HEK293 (cell line): ENCODE measurements around the gene GSG1.
"Not testable (repeated sequence)": the region's sequence is repeated elsewhere in the genome, so short reads cannot be mapped to it uniquely, and the experiment has no call there.

Experiments used
- CTCF ChIA-PET: fragments of 350-600 bp; formaldehyde crosslinking; extraction: SDS; loops from one replicate; lab custom pipeline; 2021; ENCODE audit warnings: antibody characterized with exemption; lab: Yijun Ruan, JAX
- POLR2A ChIA-PET: fragments of 300-600 bp; formaldehyde crosslinking; extraction: SDS; loops from one replicate; lab custom pipeline; 2020; ENCODE audit warnings: antibody characterized with exemption, inconsistent platforms; lab: Yijun Ruan, JAX
- H3K27ac ChIP-seq: fragments of 200-500 bp; sonication (Bioruptor generic); 2 replicates; pipeline ENCODE4 v1.5.1; 2014; ENCODE audit warnings: low read depth, low read length, control low read depth, inconsistent platforms; ENCODE audit errors: extremely low read depth
- H3K36me3 ChIP-seq, 2 experiments: fragments of 200-500 bp in 1 of 2; sonication (Bioruptor generic) in 1 of 2; 1 replicate in 1 of 2; 2 replicates in 1 of 2; pipeline ENCODE4 v1.5.1; 2014 to 2017; ENCODE audit warnings: inconsistent platforms in 2 of 2, low read length in 2 of 2; ENCODE audit not compliant: control insufficient read depth in 2 of 2, insufficient read depth in 1 of 2
- H3K4me1 ChIP-seq: fragments of 200-500 bp; sonication (Bioruptor generic); 2 replicates; pipeline ENCODE4 v1.5.1; 2014; ENCODE audit warnings: mild to moderate bottlenecking, low read length, inconsistent platforms; ENCODE audit not compliant: control insufficient read depth, insufficient read depth
- H3K4me3 ChIP-seq: 2 replicates; pipeline ENCODE4 v1.5.1; 2011; ENCODE audit warnings: low read depth, mild to moderate bottlenecking, control low read depth, low read length, moderate library complexity
- H3K9me3 ChIP-seq: fragments of 200-500 bp; sonication (Bioruptor generic); 2 replicates; pipeline ENCODE4 v1.5.1; 2014; ENCODE audit warnings: low read depth, low read length, inconsistent platforms; ENCODE audit not compliant: control insufficient read depth, insufficient read depth
- INSM2 ChIP-seq: fragments of 450-650 bp; formaldehyde crosslinking; IDR thresholded peaks from 2 replicates; pipeline ENCODE4 v1.5.1; 2016; ENCODE audit warnings: missing biosample characterization, missing genetic modification characterization
- KLF10 ChIP-seq: fragments of 450-650 bp; IDR thresholded peaks from 2 replicates; pipeline ENCODE4 v1.5.1; 2018; ENCODE audit warnings: missing biosample characterization, mild to moderate bottlenecking, missing genetic modification characterization
- PRDM6 ChIP-seq: fragments of 450-650 bp; formaldehyde crosslinking; IDR thresholded peaks from 2 replicates; pipeline ENCODE4 v1.5.1; 2017; ENCODE audit warnings: missing biosample characterization, missing genetic modification characterization
- SETDB1 ChIP-seq: IDR thresholded peaks from one replicate; pipeline ENCODE4 v1.6.1; 2017; ENCODE audit warnings: mild to moderate bottlenecking, low read length, moderate library complexity, mixed read lengths; ENCODE audit not compliant: insufficient read length
- TRIM28 ChIP-seq: IDR thresholded peaks from 2 replicates; pipeline ENCODE4 v1.6.1; 2011; ENCODE audit warnings: low read length, control low read depth, borderline replicate concordance
- ZNF146 ChIP-seq: fragments of 450-650 bp; formaldehyde crosslinking; IDR thresholded peaks from 2 replicates; pipeline ENCODE4 v1.5.1; 2016; ENCODE audit warnings: missing biosample characterization, missing genetic modification characterization
- ZNF174 ChIP-seq: fragments of 450-650 bp; formaldehyde crosslinking; IDR thresholded peaks from 2 replicates; pipeline ENCODE4 v1.5.0; 2017; ENCODE audit warnings: missing biosample characterization, mild to moderate bottlenecking, missing genetic modification characterization
- ZNF175 ChIP-seq: fragments of 450-650 bp; formaldehyde crosslinking; IDR thresholded peaks from 2 replicates; pipeline ENCODE4 v1.5.1; 2016; ENCODE audit warnings: missing biosample characterization, missing genetic modification characterization
- ZNF311 ChIP-seq: fragments of 450-650 bp; formaldehyde crosslinking; IDR thresholded peaks from 2 replicates; pipeline ENCODE4 v1.5.1; 2017; ENCODE audit warnings: missing biosample characterization, missing genetic modification characterization, borderline replicate concordance
- ZNF530 ChIP-seq: fragments of 450-650 bp; formaldehyde crosslinking; IDR thresholded peaks from 2 replicates; pipeline ENCODE4 v1.5.1; 2016; ENCODE audit warnings: low read depth, missing biosample characterization, missing genetic modification characterization
- ZNF544 ChIP-seq: fragments of 450-650 bp; formaldehyde crosslinking; IDR thresholded peaks from 2 replicates; pipeline ENCODE4 v1.5.0; 2017; ENCODE audit warnings: missing biosample characterization, missing genetic modification characterization
- ZNF561 ChIP-seq: fragments of 450-650 bp; IDR thresholded peaks from 2 replicates; pipeline ENCODE4 v1.5.1; 2018; ENCODE audit warnings: missing biosample characterization, missing genetic modification characterization, borderline replicate concordance
- TF ChIP-seq, protein P1 (sequence below): fragments of 450-650 bp; formaldehyde crosslinking; IDR thresholded peaks from 2 replicates; pipeline ENCODE4 v1.5.1; 2016; ENCODE audit warnings: missing biosample characterization, missing genetic modification characterization

The GSG1 gene

DNA sequence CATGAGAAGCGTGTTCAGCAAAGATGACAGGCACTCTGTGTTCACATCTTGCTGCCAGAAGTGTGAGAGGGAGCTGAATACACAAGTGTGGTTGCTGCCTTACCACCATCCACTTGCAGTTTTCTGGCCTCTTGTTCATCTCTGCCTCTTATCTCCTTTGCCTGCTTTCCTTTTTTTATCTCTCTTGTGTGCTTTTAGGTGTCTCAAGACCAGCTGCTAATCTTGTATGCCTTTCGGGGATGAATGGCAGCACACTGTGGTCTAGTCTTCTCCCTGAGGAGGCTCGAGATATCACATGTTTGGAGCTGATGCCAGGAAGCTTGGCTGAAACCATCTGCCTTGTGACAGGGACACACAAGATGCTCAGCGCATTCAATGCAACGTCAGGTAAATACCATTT lies 42.1 kb downstream of the GSG1 start (continued):
- TF ChIP-seq, protein P1, sequence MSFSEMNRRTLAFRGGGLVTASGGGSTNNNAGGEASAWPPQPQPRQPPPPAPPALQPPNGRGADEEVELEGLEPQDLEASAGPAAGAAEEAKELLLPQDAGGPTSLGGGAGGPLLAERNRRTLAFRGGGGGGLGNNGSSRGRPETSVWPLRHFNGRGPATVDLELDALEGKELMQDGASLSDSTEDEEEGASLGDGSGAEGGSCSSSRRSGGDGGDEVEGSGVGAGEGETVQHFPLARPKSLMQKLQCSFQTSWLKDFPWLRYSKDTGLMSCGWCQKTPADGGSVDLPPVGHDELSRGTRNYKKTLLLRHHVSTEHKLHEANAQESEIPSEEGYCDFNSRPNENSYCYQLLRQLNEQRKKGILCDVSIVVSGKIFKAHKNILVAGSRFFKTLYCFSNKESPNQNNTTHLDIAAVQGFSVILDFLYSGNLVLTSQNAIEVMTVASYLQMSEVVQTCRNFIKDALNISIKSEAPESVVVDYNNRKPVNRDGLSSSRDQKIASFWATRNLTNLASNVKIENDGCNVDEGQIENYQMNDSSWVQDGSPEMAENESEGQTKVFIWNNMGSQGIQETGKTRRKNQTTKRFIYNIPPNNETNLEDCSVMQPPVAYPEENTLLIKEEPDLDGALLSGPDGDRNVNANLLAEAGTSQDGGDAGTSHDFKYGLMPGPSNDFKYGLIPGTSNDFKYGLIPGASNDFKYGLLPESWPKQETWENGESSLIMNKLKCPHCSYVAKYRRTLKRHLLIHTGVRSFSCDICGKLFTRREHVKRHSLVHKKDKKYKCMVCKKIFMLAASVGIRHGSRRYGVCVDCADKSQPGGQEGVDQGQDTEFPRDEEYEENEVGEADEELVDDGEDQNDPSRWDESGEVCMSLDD (tag by site-specific recombination), result no peak
- TF ChIP-seq SETDB1, result no peak
- no peak for TF ChIP-seq ZNF311 (tag by site-specific recombination)

- H3K9me3 ChIP-seq, result no peaks in the 10 kb centered on the region
- TF ChIP-seq INSM2 (tag by site-specific recombination), result no peak
- no peak for TF ChIP-seq ZNF174 (tag by site-specific recombination)
- ChIA-PET CTCF (no interaction called here), POLR2A (no interaction called here)
- no peak overlapping the region for H3K27ac ChIP-seq
- no peak overlapping the region for H3K4me3 ChIP-seq
- peaks cover 0 to 60% of the 10 kb centered on the region in 2 experiments; a peak in 1 of 3 replicates for H3K36me3 ChIP-seq
- H3K4me1 ChIP-seq, result no peaks in the 10 kb centered on the region
Observed at GRCh38 chr12:13060581-13060980, 42.9 kb downstream of the GSG1 start.

DNA sequence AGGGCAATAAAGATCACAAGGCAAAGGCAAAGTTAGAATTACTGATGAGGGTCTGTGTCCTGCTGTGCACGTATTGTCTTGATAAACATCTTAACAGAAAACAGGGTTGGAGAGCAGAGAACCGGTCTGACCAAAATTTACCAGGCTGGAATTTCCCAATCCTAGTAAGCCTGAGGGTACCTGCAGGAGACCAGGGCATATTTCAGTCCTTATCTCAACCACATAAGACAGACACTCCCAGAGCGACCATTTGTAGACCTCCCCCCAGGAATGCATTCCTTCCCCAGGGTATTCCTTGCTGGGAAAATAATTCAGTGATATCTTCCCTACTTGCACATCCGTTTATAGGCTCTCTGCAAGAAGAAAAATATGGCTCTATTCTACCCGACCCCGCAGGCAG lies 49.9 kb downstream of the GSG1 start:
- CTCF ChIA-PET, H3K27ac ChIP-seq, H3K36me3 ChIP-seq, POLR2A ChIA-PET, H3K9me3 ChIP-seq, H3K4me1 ChIP-seq, H3K4me3 ChIP-seq: not testable (repeated sequence)
- TF ChIP-seq SETDB1, result peak; percentile 78

DNA sequence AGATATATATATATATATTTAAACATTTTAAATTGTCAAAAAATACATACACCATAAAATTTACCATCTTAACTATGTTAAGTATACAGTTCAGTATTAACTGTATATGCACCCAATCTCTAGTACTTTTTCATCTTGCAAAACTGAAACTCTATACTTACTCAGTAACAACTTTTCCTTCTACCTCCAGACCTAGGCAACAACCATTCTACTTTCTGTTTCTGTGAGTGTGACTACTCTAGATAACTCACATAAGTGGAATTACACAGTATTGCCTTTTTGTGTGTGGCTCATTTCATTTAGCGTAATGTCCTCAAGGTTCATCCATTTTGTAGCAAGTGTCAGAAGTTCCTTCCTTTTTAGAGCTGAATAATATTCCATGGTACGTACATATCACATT lies 51.0 kb downstream of the GSG1 start:
- peaks cover 0 to 3% of the 10 kb centered on the region in 2 experiments; a peak in 1 of 3 replicates for H3K36me3 ChIP-seq
- H3K4me3 ChIP-seq, result no peak overlapping the region
- peaks cover 9% of the 10 kb centered on the region; the same call in 1 of the 2 replicates for H3K4me1 ChIP-seq
- H3K27ac ChIP-seq, result no peak overlapping the region
- no peak for TF ChIP-seq ZNF561 (tag by site-specific recombination)
- peak; percentile 43 for TF ChIP-seq ZNF146 (tag by site-specific recombination)
- no peak for TF ChIP-seq PRDM6 (tag by site-specific recombination)
- TF ChIP-seq ZNF175 (tag by site-specific recombination), result no peak
- TF ChIP-seq ZNF544 (tag by site-specific recombination), result no peak
- no peak for TF ChIP-seq ZNF530 (tag by site-specific recombination)
- TF ChIP-seq KLF10 (tag by site-specific recombination), result no peak
- TF ChIP-seq TRIM28, result no peak
- ChIA-PET POLR2A (no interaction called here), CTCF (interaction anchor here (1.1 kb wide), 1 partner anchor 27 kb away, joined by 4 read pairs; no protein-coding TSS in a partner anchor)
- H3K9me3 ChIP-seq, result no peaks in the 10 kb centered on the region
